NK-92 (cell line): ENCODE data around the gene CHP1.
"Not testable (repeated sequence)": the region's sequence is repeated elsewhere in the genome, so short reads cannot be mapped to it uniquely, and the experiment has no call there.

ENCODE experiments used
- DNase-seq: peaks from one replicate; lab custom pipeline; 2025; ENCODE audit not compliant: unreplicated experiment; lab: John Stamatoyannopoulos, UW

Gene CHP1

GRCh38 chr15:41256103-41256502 is 25.0 kb downstream of the CHP1 start:
- DNase-seq: no peak

DNA sequence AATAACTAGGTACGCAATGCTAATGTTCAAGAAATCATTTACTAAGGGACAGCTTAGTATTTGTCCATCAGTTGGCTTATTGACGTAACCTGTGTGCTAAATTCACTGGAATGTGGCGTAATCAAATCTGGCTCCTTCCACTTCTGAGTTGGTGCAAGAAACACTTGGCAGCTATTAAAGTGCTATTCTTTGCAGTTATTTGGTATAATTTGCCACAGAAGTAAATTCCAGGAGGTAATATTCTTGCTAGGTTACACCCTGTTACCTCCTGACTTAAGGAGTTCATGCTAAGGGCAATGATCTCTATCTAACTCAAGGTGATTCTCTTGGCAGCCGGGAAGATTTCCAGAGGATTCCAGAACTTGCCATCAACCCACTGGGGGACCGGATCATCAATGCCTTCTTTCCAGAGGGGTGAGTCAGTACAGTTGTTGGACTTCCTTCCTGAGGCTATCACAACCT is 25.5 kb downstream of the CHP1 start:
- DNase-seq: no peak

- DNase-seq: no peak
These were observed 27.8 kb downstream of the CHP1 start for GRCh38 chr15:41258750-41259471.

- DNase-seq: no peak
These were observed 28.6 kb downstream of the CHP1 start for GRCh38 chr15:41259546-41260189.

- not testable (repeated sequence) for DNase-seq
These were observed 29.9 kb downstream of the CHP1 start for GRCh38 chr15:41260924-41261323.

- DNase-seq: no peak
These were observed 31.5 kb downstream of the CHP1 start for GRCh38 chr15:41262571-41262970.

DNA sequence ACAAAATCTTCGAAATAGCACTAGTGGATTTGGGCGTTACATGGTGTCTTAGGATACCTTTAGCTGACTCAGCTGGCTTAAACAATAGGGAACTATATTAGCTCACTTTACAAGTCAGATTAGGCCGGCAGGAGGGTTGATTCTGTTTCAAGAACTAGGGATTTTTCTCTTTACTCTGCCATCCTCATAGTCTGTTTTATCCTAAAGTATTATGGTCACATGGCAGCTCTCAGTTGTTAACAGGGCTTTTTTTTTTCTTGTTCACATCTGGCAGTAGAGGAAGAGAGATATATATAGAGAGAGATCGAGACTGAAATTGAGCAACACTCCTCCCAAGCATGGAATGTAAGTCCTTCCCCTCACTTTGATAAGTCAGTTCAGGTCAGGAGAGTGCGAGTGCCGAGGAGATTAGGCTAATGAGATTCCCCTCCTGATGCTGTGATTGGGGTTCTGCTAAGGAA is 32.9 kb downstream of the CHP1 start:
- no peak for DNase-seq

DNA sequence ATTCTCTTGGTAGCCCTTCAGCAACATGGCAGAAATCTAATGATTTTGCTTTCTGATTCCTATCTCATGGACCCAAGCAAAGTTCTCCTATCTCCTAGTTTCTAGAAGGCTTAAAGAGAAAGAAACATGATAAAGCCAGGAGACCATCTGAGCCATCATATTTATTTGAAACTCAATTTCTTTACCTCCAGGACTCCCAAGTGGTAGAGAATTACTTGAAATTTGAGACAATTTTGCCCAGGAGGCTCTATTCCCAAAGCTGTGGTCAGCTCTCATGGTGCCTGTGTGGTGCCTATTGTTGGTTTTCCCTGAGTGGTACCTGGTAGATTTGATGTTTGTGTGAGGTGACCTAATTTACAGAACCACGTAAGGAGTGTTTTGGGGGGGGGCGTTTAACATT is 38.8 kb downstream of the CHP1 start:
- no peak for DNase-seq

GRCh38 chr15:41276831-41277230 is 45.8 kb downstream of the CHP1 start:
- DNase-seq: no peak

DNA sequence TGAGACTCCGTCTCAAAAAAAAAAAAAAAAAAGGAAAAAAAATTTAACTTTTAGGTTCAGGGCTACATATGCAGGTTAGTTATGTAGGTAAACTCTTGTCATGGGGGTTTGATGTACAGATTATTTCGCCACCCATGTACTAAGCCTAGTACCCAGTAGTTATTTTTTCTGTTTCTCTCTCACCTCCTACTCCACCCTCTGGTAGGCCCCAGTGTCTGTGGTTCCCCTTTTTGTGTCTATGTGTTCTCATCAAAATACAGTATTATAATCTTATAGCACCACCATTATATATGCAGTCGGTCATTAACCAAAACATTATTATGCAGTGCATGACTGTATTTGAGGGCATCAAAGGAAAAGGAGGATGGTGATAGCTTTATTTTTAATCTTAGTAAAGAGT is 47.3 kb downstream of the CHP1 start:
- no peak for DNase-seq

DNA sequence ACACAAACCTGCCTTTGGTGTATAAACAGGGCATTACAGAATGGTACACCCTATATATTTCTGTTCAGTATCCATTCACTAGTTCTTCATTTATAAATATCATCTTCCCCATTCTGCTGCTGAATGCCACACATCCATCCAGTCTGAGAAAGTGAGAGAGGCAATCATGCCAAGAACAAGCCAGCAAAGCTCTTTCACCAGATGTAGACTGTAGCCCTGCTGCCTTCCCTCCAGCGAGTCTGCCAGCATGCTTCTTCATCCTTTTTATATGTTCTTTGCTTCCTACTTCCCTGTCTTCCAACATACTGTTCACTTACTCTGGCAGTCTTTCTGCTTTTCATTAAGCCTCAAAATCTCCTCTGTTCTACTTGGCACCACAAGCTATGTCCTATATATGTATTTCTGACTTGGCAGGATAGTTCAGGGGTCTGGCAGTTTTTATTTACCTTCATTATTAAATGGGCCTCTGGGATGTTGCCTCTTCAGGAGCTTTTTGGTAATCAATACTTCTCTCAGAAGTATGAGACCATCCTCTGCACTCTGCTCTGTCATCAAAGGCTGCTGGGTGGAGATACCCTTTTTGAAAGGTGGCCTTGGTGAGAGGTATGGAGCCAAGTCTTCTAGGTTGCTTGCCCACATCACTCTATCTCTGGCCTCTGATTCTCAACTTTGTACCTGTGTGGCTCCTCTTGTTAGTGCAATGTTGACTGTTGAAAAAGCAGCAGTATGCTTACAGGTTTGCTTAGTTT is 48.6 kb downstream of the CHP1 start:
- no peak for DNase-seq

GRCh38 chr15:41281236-41281635 is 50.2 kb downstream of the CHP1 start:
- DNase-seq: no peak

DNA sequence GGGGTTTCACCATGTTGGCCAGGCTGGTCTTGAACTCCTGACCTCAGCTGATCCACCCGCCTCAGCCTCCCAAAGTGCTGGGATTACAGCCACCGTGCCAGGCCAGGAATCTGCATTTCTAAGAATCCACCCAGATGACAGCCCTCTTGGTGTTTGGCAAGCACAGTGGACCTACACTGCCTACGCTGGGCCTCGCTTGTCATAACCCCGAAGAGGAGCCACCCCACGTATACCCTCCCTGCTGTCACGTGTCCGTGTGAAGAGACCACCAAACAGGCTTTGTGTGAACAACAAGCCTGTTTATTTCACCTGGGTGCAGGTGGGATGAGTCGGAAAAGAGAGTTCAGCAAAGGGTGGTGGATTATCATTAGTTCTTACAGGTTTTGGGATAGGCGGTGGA is 51.4 kb downstream of the CHP1 start:
- not testable (repeated sequence) for DNase-seq

GRCh38 chr15:41282980-41283652 is 52.0 kb downstream of the CHP1 start:
- not testable (repeated sequence) for DNase-seq

- peak; percentile 87 for DNase-seq
These were observed 52.8 kb downstream of the CHP1 start for GRCh38 chr15:41283653-41284426.

DNA sequence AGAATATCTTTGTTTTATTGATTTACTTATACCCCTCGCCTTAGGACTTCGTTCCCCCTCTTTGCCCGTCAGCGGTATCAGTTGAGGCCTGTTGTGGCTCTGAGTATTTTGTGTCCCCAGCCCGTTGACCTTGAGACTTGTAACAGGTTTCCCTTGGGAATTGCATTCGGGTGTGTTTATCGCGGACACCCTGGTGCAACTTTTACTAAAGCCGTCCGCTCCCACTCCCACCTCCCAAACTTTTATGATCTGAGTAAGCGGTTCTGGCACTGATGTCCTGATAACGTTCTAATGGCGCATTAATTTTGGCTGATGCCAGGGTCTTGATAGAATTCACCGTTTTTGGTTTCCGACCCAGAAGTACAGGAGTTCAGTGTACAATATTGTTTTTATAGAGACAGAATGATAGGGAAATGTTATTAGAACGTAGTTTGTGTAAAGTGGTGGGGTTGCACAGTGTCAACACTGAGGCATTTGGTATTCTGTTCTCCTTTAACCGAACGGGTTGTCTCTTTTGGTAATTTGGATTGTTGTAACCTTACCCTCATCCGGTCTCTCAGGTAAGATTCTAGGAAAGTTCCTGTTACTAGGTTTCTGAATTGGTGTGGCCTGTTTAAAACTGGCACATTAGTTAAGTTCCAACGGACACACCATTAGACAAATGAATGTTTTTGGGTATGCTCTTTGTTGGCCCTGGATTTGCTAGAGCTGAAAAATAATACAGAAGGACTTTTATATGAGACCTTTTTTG is 53.5 kb downstream of the CHP1 start:
- DNase-seq: no peak

GRCh38 chr15:41285285-41285684 is 54.2 kb downstream of the CHP1 start:
- DNase-seq: no peak

DNA sequence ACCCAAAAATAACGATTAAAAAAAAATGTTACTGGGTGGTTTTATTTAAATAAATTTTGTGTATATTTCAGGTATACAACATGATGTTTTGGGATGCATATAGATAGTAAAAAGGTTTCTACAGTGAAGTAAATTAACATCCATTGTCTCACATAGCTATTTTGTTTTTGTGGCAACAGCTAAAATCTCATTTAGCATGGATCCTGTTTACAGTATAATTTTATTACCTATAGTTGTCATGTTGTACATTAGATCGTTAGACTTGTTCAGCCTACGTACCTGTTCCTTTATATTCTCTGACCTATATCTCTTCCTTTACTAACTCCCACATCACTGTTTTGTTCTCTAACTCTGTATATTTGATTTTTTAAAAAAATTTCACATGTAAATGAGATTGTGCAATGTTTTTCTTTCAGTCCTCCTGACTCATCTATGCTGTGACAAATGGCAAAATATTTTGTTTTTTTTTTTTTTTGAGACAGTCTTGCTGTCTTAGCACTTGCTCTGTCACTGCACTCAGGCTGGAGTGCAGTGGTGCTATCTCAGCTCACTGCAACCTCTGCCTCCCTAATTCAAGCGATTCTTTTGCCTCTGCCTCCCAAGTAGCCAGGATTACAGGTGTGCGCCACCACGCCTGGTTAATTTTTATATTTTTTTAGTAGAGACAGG is 55.7 kb downstream of the CHP1 start:
- DNase-seq: no peak

GRCh38 chr15:41288464-41288863 is 57.4 kb downstream of the CHP1 start:
- DNase-seq: no peak
